PC-9 (cell line): Measurements from ENCODE around the gene VIPR1. TPM values are rescaled to one million over a fixed set of nuclear protein-coding genes. Genes with fewer than 3 reads are reported as not detected.
A peak's percentile ranks its signal among the peaks of the same experiment; 100 is the strongest.

Source experiments
- BruUV-seq: library from RNA; stranded (reverse); fragments of 400-500 nt; replicated peaks from 2 replicates; lab custom pipeline; 2021; lab: Mats Ljungman, UMichigan
- CTCF ChIA-PET: fragments of 300-600 bp; sonication (Branson Sonifier 250); formaldehyde crosslinking; loops from one replicate; lab custom pipeline; 2022; ENCODE audit warnings: antibody characterized with exemption; lab: Charles Lee
- POLR2A ChIA-PET: fragments of 300-600 bp; sonication (Branson Sonifier 250); formaldehyde crosslinking; loops from one replicate; lab custom pipeline; 2022; ENCODE audit warnings: antibody characterized with exemption; ENCODE audit not compliant: unreplicated experiment; lab: Charles Lee
- DNase-seq, 2 experiments: peaks; one replicate each; pipeline versions ENCODE4 v3.0.0 to v3.0.0-alpha.2; 2015 to 2022; ENCODE audit warnings: mixed read lengths in 1 of 2
- H2AFZ ChIP-seq: fragments of 200-600 bp; sonication (generic); 2 replicates; pipeline ENCODE4 v1.8.1; 2017; ENCODE audit warnings: antibody characterized with exemption
- H3F3A ChIP-seq: fragments of 200-600 bp; sonication (generic); 2 replicates; pipeline ENCODE4 v1.8.1; 2017; ENCODE audit warnings: antibody characterized with exemption, mild to moderate bottlenecking, low read depth; ENCODE audit not compliant: insufficient read depth
- H3K27ac ChIP-seq: fragments of 200-600 bp; sonication (generic); 2 replicates; pipeline ENCODE4 v1.6.1; 2016; ENCODE audit warnings: mixed run types
- H3K27me3 ChIP-seq: fragments of 200-600 bp; sonication (generic); 2 replicates; pipeline ENCODE4 v1.6.1; 2016; ENCODE audit warnings: low read depth, mixed run types; ENCODE audit not compliant: insufficient read depth
- H3K36me3 ChIP-seq: fragments of 200-600 bp; sonication (generic); 2 replicates; pipeline ENCODE4 v1.6.1; 2016; ENCODE audit warnings: low read depth, mixed run types
- H3K4me1 ChIP-seq: fragments of 200-600 bp; sonication (generic); replicated peaks from 2 replicates; pipeline ENCODE4 v1.6.1; 2016; ENCODE audit warnings: mixed run types; ENCODE audit not compliant: insufficient read depth
- H3K4me2 ChIP-seq: fragments of 200-600 bp; sonication (generic); 2 replicates; pipeline ENCODE4 v1.6.1; 2017; ENCODE audit warnings: mixed run types
- H3K4me3 ChIP-seq: fragments of 200-600 bp; sonication (generic); 2 replicates; pipeline ENCODE4 v1.6.1; 2016; ENCODE audit warnings: mixed run types
- H3K79me2 ChIP-seq: fragments of 200-600 bp; sonication (generic); 2 replicates; pipeline ENCODE4 v1.6.1; 2017; ENCODE audit warnings: low read depth, mixed run types
- H3K9me2 ChIP-seq: fragments of 200-600 bp; sonication (generic); 2 replicates; pipeline ENCODE4 v1.8.1; 2017; ENCODE audit warnings: mild to moderate bottlenecking; ENCODE audit not compliant: insufficient read depth
- H3K9me3 ChIP-seq: fragments of 200-600 bp; sonication (generic); 2 replicates; pipeline ENCODE4 v1.8.1; 2016; ENCODE audit warnings: low read depth; ENCODE audit not compliant: insufficient read depth
- H4K20me1 ChIP-seq: fragments of 200-600 bp; sonication (generic); 2 replicates; pipeline ENCODE4 v1.8.1; 2017; ENCODE audit not compliant: insufficient read depth
- EZH2 ChIP-seq: fragments of 200-600 bp; sonication (generic); IDR thresholded peaks from 2 replicates; pipeline ENCODE4 v1.8.0; 2017; ENCODE audit warnings: antibody characterized with exemption, low read depth
- intact Hi-C: fragments of 100-400 bp; cut with micrococcal nuclease; formaldehyde crosslinking; loops from one replicate; pipeline ENCODE4 v1.10.0; 2022; ENCODE audit not compliant: unreplicated experiment
- total RNA-seq: library from RNA; stranded (reverse); gene quantifications from 2 replicates; pipeline ENCODE4 v1.2.3, GENCODE V29; 2021
- TF ChIP-seq, protein P1 (sequence below): fragments of 200-600 bp; sonication (generic); conservative IDR thresholded peaks from 2 replicates; pipeline ENCODE4 v1.6.1; 2017; ENCODE audit warnings: mixed run types, antibody characterized with exemption, mild to moderate bottlenecking, moderate library complexity

The VIPR1 gene
- total RNA-seq, 1 experiment from 2014 or later = 23.9 TPM

DNA sequence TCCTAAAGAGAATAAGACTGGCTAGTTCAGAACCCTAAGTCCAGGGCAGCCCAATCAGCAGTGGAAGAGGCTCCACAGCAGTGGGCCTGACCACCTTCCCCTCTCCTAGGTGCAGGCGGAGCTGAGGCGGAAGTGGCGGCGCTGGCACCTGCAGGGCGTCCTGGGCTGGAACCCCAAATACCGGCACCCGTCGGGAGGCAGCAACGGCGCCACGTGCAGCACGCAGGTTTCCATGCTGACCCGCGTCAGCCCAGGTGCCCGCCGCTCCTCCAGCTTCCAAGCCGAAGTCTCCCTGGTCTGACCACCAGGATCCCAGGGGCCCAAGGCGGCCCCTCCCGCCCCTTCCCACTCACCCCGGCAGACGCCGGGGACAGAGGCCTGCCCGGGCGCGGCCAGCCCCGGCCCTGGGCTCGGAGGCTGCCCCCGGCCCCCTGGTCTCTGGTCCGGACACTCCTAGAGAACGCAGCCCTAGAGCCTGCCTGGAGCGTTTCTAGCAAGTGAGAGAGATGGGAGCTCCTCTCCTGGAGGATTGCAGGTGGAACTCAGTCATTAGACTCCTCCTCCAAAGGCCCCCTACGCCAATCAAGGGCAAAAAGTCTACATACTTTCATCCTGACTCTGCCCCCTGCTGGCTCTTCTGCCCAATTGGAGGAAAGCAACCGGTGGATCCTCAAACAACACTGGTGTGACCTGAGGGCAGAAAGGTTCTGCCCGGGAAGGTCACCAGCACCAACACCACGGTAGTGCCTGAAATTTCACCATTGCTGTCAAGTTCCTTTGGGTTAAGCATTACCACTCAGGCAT lies 33.7 kb downstream of the VIPR1 start:
- ChIA-PET POLR2A (no interaction called here), CTCF (interaction anchor here (0.6 to 2.4 kb wide), 4 partner anchors 19 to 313 kb away, joined by 3 to 16 read pairs (median 4); partner anchors contain the start of gene VIPR1)
- Histone ChIP-seq H3K4me2 (no peak overlapping the region), H3K79me2 (no peaks in the 10 kb centered on the region), H3K27ac (no peak overlapping the region), H3K9me2 (no peaks in the 10 kb centered on the region), H3K36me3 (no peaks in the 10 kb centered on the region), H3K4me1 (no peaks in the 10 kb centered on the region), H3K4me3 (no peak overlapping the region), H2AFZ (no peak overlapping the region), H3K27me3 (no peaks in the 10 kb centered on the region), H3F3A (no peaks in the 10 kb centered on the region), H4K20me1 (no peaks in the 10 kb centered on the region; the same call in 1 of the 2 replicates), H3K9me3 (no peaks in the 10 kb centered on the region)
- no peak for TF ChIP-seq EZH2
- TF ChIP-seq, protein P1, sequence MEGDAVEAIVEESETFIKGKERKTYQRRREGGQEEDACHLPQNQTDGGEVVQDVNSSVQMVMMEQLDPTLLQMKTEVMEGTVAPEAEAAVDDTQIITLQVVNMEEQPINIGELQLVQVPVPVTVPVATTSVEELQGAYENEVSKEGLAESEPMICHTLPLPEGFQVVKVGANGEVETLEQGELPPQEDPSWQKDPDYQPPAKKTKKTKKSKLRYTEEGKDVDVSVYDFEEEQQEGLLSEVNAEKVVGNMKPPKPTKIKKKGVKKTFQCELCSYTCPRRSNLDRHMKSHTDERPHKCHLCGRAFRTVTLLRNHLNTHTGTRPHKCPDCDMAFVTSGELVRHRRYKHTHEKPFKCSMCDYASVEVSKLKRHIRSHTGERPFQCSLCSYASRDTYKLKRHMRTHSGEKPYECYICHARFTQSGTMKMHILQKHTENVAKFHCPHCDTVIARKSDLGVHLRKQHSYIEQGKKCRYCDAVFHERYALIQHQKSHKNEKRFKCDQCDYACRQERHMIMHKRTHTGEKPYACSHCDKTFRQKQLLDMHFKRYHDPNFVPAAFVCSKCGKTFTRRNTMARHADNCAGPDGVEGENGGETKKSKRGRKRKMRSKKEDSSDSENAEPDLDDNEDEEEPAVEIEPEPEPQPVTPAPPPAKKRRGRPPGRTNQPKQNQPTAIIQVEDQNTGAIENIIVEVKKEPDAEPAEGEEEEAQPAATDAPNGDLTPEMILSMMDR = peak; percentile 57; the same call in 1 of the 2 replicates
- no peak for DNase-seq
- intact Hi-C loops = no loop called here
- BruUV-seq = no TSS peak

DNA sequence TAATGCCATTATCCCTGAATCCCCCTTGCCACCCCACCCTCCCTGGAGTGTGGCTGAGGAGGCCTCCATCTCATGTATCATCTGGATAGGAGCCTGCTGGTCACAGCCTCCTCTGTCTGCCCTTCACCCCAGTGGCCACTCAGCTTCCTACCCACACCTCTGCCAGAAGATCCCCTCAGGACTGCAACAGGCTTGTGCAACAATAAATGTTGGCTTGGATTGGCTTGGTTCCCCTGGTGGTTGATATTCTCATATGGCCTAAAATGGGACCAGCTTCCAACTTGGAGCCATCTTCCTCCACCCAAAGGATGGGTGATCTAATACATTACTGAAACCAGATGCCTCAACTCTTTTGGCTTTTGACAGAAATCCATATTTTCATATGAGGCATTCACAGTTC lies 34.9 kb downstream of the VIPR1 start:
- ChIA-PET CTCF (no interaction called here), POLR2A (no interaction called here)
- Histone ChIP-seq H3K9me2 (no peaks in the 10 kb centered on the region), H4K20me1 (no peaks in the 10 kb centered on the region; the same call in 1 of the 2 replicates), H3K27ac (no peak overlapping the region), H3K9me3 (no peaks in the 10 kb centered on the region), H3K79me2 (no peaks in the 10 kb centered on the region), H3K4me2 (no peak overlapping the region), H3F3A (no peaks in the 10 kb centered on the region), H3K4me1 (no peaks in the 10 kb centered on the region), H2AFZ (no peak overlapping the region), H3K27me3 (no peaks in the 10 kb centered on the region), H3K4me3 (no peak overlapping the region), H3K36me3 (no peaks in the 10 kb centered on the region)
- no TSS peak for BruUV-seq
- DNase-seq = no peak
- TF ChIP-seq, protein P1 = no peak
- TF ChIP-seq EZH2 = no peak
- intact Hi-C loops = no loop called here

DNA sequence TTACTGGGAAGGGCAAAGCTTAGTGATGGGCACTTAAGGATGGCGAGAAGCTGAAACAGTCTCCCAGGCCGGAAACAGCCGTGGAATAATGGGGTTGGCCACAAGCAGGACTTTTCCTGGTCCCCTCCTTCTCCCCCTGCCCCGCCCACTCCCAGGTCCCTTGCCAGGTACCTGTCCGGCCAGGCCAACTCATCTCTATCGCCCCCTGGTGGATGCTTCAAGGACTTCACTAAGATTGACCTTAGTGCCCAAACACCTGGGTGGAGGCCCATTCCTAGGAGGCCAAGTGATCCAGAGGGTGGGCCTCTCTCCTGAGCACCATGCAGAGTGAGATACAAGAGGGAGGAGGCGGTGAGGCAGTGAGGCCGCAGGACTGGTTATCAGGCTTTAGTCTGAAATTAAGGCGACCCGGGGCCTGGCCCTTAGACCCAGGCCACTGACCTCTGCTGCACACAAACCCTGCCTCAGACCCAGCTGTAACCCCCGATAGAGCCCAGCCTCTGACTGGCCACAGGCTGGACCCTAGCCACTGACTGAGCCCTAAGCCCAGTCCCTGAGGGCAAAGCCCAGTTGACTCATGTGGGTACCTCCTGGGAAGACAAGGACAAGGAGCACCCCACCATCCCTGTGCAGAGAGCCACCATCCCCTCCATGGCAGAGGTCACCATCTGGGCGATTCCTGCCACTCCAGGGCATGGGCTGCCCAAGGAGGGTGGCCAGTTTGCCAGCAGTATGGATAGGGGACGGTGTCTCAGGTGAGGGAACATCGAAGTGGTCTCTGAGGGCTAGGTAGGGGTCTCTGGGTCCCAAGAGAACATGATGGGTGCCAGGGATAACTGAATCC lies 37.6 kb downstream of the VIPR1 start:
- Histone ChIP-seq H3K36me3 (no peaks in the 10 kb centered on the region), H3K4me2 (no peak overlapping the region), H3K79me2 (no peaks in the 10 kb centered on the region), H2AFZ (no peak overlapping the region), H3K9me2 (no peaks in the 10 kb centered on the region), H3K27ac (no peak overlapping the region), H3K4me3 (no peak overlapping the region), H4K20me1 (no peaks in the 10 kb centered on the region), H3K27me3 (no peaks in the 10 kb centered on the region), H3F3A (no peaks in the 10 kb centered on the region), H3K4me1 (0 out of 2 replicates have a peak, but pooled peaks cover 9% of the 10 kb centered on the region), H3K9me3 (no peaks in the 10 kb centered on the region)
- no TSS peak for BruUV-seq
- TF ChIP-seq, protein P1 = peak; percentile 82
- no peak for TF ChIP-seq EZH2
- intact Hi-C loops = loop anchor here (1.0 to 10.0 kb wide), 3 partner anchors 38 to 645 kb away; partner anchors contain the start of gene VIPR1
- ChIA-PET POLR2A (no interaction called here), CTCF (interaction anchor here (0.7 kb wide), 1 partner anchor 18 kb away, joined by 4 read pairs; no protein-coding TSS in a partner anchor)
- peak; percentile 50 to 71 for DNase-seq
